Immature natural killer cell (primary cell): ENCODE results near the gene BOD1L1. TPM values are rescaled to one million over a fixed set of nuclear protein-coding genes. Genes with fewer than 3 reads are reported as not detected.

ENCODE experiments used
- DNase-seq, 3 donors: peaks; one replicate each; pipeline ENCODE4 v3.0.0; 2022; ENCODE audit warnings: mixed read lengths in 1 of 3
- H3K27ac Mint-ChIP-seq, 6 donors: one replicate each; pipeline ENCODE4 v1.8.0; 2020; ENCODE audit warnings: mixed read lengths in 6 of 6, mild to moderate bottlenecking in 5 of 6, inconsistent platforms in 4 of 6, moderate library complexity in 3 of 6
- H3K27me3 Mint-ChIP-seq, 3 donors: one replicate each; pipeline ENCODE4 v1.8.0; 2020 to 2021; ENCODE audit warnings: low read depth in 3 of 3, mild to moderate bottlenecking in 3 of 3, mixed read lengths in 3 of 3, moderate library complexity in 3 of 3, inconsistent platforms in 1 of 3
- H3K36me3 Mint-ChIP-seq, 3 donors: one replicate each; pipeline ENCODE4 v1.8.0; 2020; ENCODE audit warnings: mixed read lengths in 3 of 3, inconsistent platforms in 2 of 3, mild to moderate bottlenecking in 2 of 3
- H3K4me1 Mint-ChIP-seq, 2 donors: one replicate each; pipeline ENCODE4 v1.8.0; 2020; ENCODE audit warnings: inconsistent platforms in 2 of 2, mild to moderate bottlenecking in 2 of 2, mixed read lengths in 2 of 2, moderate library complexity in 1 of 2
- H3K4me3 Mint-ChIP-seq, 5 donors: one replicate each; pipeline ENCODE4 v1.8.0; 2020; ENCODE audit warnings: mild to moderate bottlenecking in 5 of 5, mixed read lengths in 5 of 5, inconsistent platforms in 3 of 5, moderate library complexity in 3 of 5
- H3K9me3 Mint-ChIP-seq, 6 donors: one replicate each; pipeline ENCODE4 v1.8.0; 2020; ENCODE audit warnings: mild to moderate bottlenecking in 6 of 6, mixed read lengths in 6 of 6, inconsistent platforms in 4 of 6, moderate library complexity in 3 of 6
- polyA plus RNA-seq, 3 donors: library from polyadenylated mRNA; unstranded; fragments of 300-500 nt; fragmentation: Illumina TruSeq; gene quantifications; one replicate each; pipeline ENCODE4 v1.2.3, GENCODE V29; 2021

BOD1L1 gene
- polyA plus RNA-seq, 3 donors from 2014 or later: 0.63 to 6.3 (median 1.9) TPM

- Mint-ChIP-seq H3K36me3 (no peaks in the 10 kb centered on the region), H3K27me3 (peaks cover 0 to 12% (median 10%) of the 10 kb centered on the region in 3 donors), H3K4me1 (peaks cover 7% of the 10 kb centered on the region in 2 donors), H3K4me3 (no peak overlapping the region), H3K27ac (no peak overlapping the region), H3K9me3 (peaks cover 0 to 3% (median 0%) of the 10 kb centered on the region in 6 donors)
- DNase-seq: no peak
Measured at GRCh38 chr4:13642170-13642950, 14.8 kb upstream of the BOD1L1 start.

GRCh38 chr4:13641084-13641483, 13.6 kb upstream of the BOD1L1 start:
- Mint-ChIP-seq H3K27me3 (peaks cover 0 to 12% (median 12%) of the 10 kb centered on the region in 3 donors), H3K4me1 (no peaks in the 10 kb centered on the region), H3K4me3 (no peak overlapping the region), H3K9me3 (peaks cover 0 to 3% (median 0%) of the 10 kb centered on the region in 6 donors), H3K27ac (no peak overlapping the region), H3K36me3 (no peaks in the 10 kb centered on the region)
- no peak for DNase-seq

DNA sequence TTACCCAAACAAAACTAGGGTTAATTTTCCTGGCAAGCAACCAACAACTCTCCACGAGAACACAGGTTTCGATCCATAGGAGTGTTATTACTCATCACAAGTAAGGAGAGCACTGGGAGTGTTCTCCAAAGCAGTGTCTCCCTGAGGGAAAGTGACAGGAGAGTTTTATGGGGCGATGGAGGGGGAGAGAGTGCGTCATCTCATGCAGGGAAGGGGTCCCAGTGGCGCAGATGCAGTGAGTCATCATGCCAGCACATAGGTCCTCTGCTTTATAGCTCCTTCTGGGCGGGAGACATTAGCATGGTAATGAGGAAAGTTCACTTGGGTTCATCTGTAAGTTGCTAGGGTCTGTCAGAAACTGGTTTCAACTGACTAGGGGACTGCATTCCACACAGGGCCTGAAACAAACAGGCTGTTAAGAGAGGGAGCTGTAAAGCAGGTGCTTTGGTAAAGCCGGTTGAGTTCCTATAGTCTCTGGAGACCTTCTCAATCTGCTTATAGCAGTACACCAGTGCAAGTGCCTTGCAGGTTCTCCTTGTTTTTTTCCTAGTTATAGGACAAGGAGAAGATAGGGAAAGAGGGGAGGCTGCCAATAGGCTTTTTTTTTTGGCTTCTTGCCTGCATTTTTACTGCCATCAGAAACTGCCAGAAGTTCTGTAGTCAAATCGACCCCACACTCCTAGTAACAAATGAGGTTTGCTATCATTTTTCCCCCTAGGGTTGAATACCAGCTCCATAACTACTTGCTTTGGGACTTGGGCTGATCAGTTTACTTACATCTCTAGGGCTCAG, 12.8 kb upstream of the BOD1L1 start:
- Mint-ChIP-seq H3K27ac (no peak overlapping the region), H3K36me3 (no peaks in the 10 kb centered on the region), H3K4me1 (no peaks in the 10 kb centered on the region), H3K9me3 (peaks cover 0 to 3% (median 0%) of the 10 kb centered on the region in 6 donors), H3K27me3 (peaks cover 4 to 12% (median 12%) of the 10 kb centered on the region in 3 donors), H3K4me3 (no peak overlapping the region)
- DNase-seq: no peak

GRCh38 chr4:13635286-13635799, 7.8 kb upstream of the BOD1L1 start:
- Mint-ChIP-seq H3K27me3 (peaks cover 4 to 12% (median 5%) of the 10 kb centered on the region in 3 donors), H3K36me3 (peaks cover 0 to 3% (median 0%) of the 10 kb centered on the region in 3 donors), H3K9me3 (no peaks in the 10 kb centered on the region), H3K4me1 (no peaks in the 10 kb centered on the region), H3K27ac (no peak overlapping the region), H3K4me3 (no peak overlapping the region)
- no peak for DNase-seq

DNA sequence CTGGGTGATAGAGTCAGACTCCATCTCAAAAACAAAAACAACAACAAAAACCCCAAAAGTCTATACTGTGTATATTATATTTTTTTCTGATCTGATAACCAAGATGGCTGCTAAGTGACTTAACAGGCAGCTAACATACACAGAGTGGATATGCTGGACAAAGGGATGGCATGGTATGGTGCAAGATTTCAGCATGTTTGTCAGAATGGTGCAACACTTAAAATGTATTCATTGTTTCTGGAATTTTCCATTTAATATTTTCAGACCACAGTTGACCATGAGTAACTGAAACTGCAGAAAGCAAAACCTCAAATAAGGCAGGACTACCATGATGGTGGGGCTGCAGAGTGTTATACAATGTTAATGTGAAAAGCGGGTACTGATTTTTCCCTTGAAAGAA, 6.1 kb upstream of the BOD1L1 start:
- Mint-ChIP-seq H3K9me3 (no peaks in the 10 kb centered on the region), H3K4me1 (peaks cover under 1 to 3% of the 10 kb centered on the region in 2 donors), H3K27me3 (peaks cover 1 to 10% (median 5%) of the 10 kb centered on the region in 3 donors), H3K4me3 (no peak overlapping the region), H3K27ac (no peak overlapping the region), H3K36me3 (peaks cover 0 to 3% (median 0%) of the 10 kb centered on the region in 3 donors)
- no peak for DNase-seq

- peaks cover 56 to 61% of the 10 kb centered on the region in 2 donors for H3K4me1 Mint-ChIP-seq
- peaks cover 6 to 14% (median 14%) of the 10 kb centered on the region in 3 donors for H3K27me3 Mint-ChIP-seq
- DNase-seq: no peak
- H3K9me3 Mint-ChIP-seq: no peaks in the 10 kb centered on the region
- peak overlapping the region; percentile 76 to 99 (median 96) for H3K27ac Mint-ChIP-seq
- H3K4me3 Mint-ChIP-seq: peak overlapping the region; percentile 95 to 99 (median 97)
- peaks cover 0 to 3% (median 3%) of the 10 kb centered on the region in 3 donors for H3K36me3 Mint-ChIP-seq
Measured at GRCh38 chr4:13627178-13627605, 333 bp downstream of the BOD1L1 start.

DNA sequence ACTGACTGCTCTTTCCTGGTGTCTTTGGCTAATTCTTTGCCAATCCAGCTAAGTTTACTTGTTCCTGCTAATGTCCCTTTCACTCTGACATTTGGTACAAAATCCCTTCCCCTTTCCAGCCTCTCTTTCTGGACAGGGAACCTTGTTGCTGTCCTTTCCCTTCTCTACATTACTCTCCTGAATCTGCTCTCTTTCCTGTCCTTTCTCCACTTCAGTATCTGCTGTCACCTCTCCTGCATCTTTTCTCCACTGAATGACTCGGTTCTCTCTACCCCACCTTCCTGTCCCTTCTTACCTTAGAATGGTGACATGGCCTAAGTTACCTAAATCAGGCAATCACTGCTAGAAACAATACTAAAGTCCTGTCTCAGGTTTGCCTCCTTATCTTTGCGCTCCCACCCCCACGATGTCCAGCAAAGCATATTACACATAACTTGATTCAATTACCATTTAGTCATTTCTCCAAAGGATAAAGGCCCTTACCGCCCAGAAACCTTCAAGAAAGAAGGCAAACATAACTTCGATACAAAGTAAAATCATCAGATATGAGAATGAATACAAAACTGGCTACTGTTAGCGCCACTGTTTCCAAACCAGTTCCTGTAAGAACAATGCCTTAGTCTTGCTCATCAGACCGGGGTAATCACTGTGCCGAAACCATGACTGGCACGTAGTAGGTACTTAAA, 890 bp downstream of the BOD1L1 start:
- Mint-ChIP-seq H3K36me3 (peaks cover 0 to 3% (median 0%) of the 10 kb centered on the region in 3 donors), H3K27ac (peak overlapping the region; percentile 60 to 94 (median 76)), H3K27me3 (peaks cover 6 to 14% (median 14%) of the 10 kb centered on the region in 3 donors), H3K9me3 (no peaks in the 10 kb centered on the region), H3K4me1 (peaks cover 58 to 66% of the 10 kb centered on the region in 2 donors), H3K4me3 (peak overlapping the region; percentile 80 to 99 (median 87))
- DNase-seq: peak in 1 of 3 donors; percentile 3

DNA sequence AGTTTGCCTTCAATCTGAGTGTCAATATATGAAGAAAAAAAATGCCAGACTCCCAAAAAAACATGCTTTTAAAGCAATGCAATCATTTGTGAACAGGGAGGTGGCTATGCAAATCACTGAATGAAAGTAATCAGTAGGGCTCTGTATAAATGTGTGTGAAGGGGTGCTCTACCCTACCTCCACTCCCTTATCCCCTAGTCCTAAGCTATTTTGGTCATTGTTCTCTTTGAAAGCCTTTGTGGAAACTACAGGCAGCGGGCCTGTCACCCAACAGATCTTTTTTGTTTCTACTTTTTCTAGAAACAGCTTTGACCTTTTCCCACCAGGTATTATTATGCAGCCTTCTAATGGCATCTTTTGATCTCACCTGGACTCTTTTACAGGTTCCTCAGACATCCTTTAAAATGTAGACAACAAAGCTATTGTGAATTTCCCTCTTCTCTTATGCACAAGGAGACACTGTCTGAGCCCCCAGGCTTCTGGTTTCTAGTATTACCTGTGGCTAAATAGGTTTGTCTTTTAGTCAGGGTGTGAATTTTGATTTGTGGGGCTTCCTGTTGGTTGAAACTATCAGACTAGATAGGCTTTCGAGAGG, 9.2 kb downstream of the BOD1L1 start:
- Mint-ChIP-seq H3K27ac (no peak overlapping the region), H3K27me3 (no peaks in the 10 kb centered on the region), H3K36me3 (peaks cover 18 to 33% (median 21%) of the 10 kb centered on the region in 3 donors), H3K9me3 (no peaks in the 10 kb centered on the region), H3K4me3 (no peak overlapping the region), H3K4me1 (peaks cover 48 to 65% of the 10 kb centered on the region in 2 donors)
- DNase-seq: no peak

DNA sequence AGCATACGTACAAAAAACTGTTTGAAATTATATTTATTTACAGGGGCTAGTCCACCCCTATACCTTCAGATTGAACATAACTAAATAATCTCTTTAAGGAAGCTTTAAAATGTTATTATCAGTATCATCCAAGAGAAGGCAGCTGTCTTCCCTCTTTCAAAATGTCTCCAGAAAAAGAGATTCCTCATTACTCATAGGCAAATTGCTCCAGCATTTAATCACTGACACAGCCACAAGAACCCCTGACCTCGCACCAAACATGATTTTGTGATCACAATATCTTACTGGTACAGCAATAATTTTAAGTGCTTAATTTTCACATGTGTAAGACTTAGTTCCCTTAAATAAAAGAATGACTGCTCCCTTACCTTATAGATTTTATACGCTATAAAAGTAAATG, 9.7 kb downstream of the BOD1L1 start:
- no peaks in the 10 kb centered on the region for H3K27me3 Mint-ChIP-seq
- no peaks in the 10 kb centered on the region for H3K9me3 Mint-ChIP-seq
- H3K4me3 Mint-ChIP-seq: no peak overlapping the region
- no peak overlapping the region for H3K27ac Mint-ChIP-seq
- peaks cover 18 to 36% (median 22%) of the 10 kb centered on the region in 3 donors for H3K36me3 Mint-ChIP-seq
- no peak for DNase-seq
- peaks cover 43 to 60% of the 10 kb centered on the region in 2 donors for H3K4me1 Mint-ChIP-seq

DNA sequence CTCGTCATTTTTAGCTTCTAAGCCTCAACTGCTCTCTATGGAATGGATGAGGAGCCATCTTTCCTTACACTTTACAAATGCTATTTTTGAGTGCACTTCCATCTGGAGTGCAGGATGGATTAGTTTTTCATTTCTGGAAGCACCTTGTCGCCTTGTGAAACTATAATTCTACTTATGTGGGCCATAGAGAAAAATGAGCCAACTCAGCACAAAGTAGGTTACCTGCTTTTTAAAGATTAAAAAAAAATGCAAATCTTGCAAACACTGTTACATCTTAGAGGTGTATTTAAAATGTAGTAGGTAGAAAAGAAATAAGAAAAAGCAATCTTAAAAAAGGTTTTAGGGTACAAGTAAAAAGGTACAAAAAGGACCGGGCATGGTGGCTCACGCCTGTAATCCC, 10.9 kb downstream of the BOD1L1 start:
- no peak overlapping the region for H3K27ac Mint-ChIP-seq
- peaks cover 26 to 48% (median 29%) of the 10 kb centered on the region in 3 donors for H3K36me3 Mint-ChIP-seq
- H3K4me1 Mint-ChIP-seq: peaks cover 35 to 49% of the 10 kb centered on the region in 2 donors

GRCh38 chr4:13615161-13615560, 12.4 kb downstream of the BOD1L1 start:
- peaks cover 27 to 35% of the 10 kb centered on the region in 2 donors for H3K4me1 Mint-ChIP-seq
- no peaks in the 10 kb centered on the region for H3K9me3 Mint-ChIP-seq
- peak overlapping the region in 3 of 5 donors; percentile 34 to 77 (median 37) for H3K4me3 Mint-ChIP-seq
- peak in 1 of 3 donors; percentile 10 for DNase-seq
- H3K27me3 Mint-ChIP-seq: no peaks in the 10 kb centered on the region
- H3K36me3 Mint-ChIP-seq: peaks cover 34 to 59% (median 36%) of the 10 kb centered on the region in 3 donors
- H3K27ac Mint-ChIP-seq: peak overlapping the region in 1 of 6 donors; percentile 46

More for the DNA sequence above, 10.9 kb downstream of the BOD1L1 start:
- no peaks in the 10 kb centered on the region for H3K9me3 Mint-ChIP-seq
- no peak overlapping the region for H3K4me3 Mint-ChIP-seq
- H3K27me3 Mint-ChIP-seq: no peaks in the 10 kb centered on the region
- no peak for DNase-seq

- Mint-ChIP-seq H3K9me3 (no peaks in the 10 kb centered on the region), H3K36me3 (peaks cover 42 to 63% (median 46%) of the 10 kb centered on the region in 3 donors), H3K27me3 (peaks cover 0 to 2% (median 0%) of the 10 kb centered on the region in 3 donors), H3K4me1 (peaks cover 27 to 31% of the 10 kb centered on the region in 2 donors), H3K4me3 (no peak overlapping the region), H3K27ac (peak overlapping the region in 1 of 6 donors; percentile 8)
- DNase-seq: no peak
Measured at GRCh38 chr4:13612569-13612968, 15.0 kb downstream of the BOD1L1 start.
